ENCODE data around the gene OVOL2.

DNA sequence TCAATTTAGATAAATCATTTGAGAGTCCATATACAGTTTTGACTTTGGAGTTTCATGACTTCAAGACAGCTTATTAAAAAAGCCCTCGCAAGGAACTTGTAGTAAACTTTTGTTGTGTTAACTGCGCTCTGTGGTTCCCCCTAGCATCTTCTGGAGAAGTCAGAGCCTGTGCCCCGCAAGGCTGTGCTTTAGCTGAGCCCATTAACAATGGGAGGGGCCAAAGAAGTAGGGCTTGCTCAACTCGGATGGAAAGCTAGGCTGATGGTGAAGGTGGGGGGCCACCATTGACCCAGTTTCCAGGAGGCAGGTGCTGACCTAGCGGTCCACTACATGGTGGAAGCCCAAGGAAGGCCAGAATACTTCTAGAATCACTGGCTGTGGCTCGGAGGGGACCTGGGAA is 29.3 kb upstream of the OVOL2 start:
- TF ChIP-seq CTCF (IDR thresholded peaks at IDR 0.05) (no peak), POLR2A (IDR thresholded peaks at IDR 0.05) (no peak)

Data from uterus (tissue), 2 donors.